RWPE2 (cell line): ENCODE measurements around the gene PPP1R16B.

Experiments
- ATAC-seq: fragments of 200-7000 bp; cut with Tn5 transposase; 3 replicates; pipeline ENCODE4 v1.9.1; 2021; ENCODE audit warnings: low read depth
- DNase-seq: peaks from one replicate; pipeline ENCODE4 v3.0.0-alpha.2; 2020; ENCODE audit warnings: low spot score
- H3K27ac ChIP-seq: fragments of 450-650 bp; 2 replicates; pipeline ENCODE4 v1.5.1; 2017; ENCODE audit warnings: mild to moderate bottlenecking; ENCODE audit not compliant: poor library complexity, severe bottlenecking
- H3K27me3 ChIP-seq: fragments of 250-450 bp; sonication (Bioruptor Pico); 2 replicates; pipeline ENCODE4 v1.5.1; 2021; ENCODE audit warnings: mild to moderate bottlenecking, moderate library complexity; ENCODE audit not compliant: insufficient read depth, poor library complexity, severe bottlenecking
- H3K36me3 ChIP-seq: fragments of 250-450 bp; sonication (Bioruptor Pico); 2 replicates; pipeline ENCODE4 v1.5.1; 2020; ENCODE audit warnings: low read depth, mild to moderate bottlenecking, moderate library complexity
- H3K4me1 ChIP-seq: fragments of 250-450 bp; sonication (Bioruptor Pico); 2 replicates; pipeline ENCODE4 v1.5.1; 2021; ENCODE audit warnings: mild to moderate bottlenecking, moderate library complexity; ENCODE audit not compliant: insufficient read depth, poor library complexity, severe bottlenecking
- H3K4me3 ChIP-seq: fragments of 250-450 bp; sonication (Bioruptor Pico); 2 replicates; pipeline ENCODE4 v1.5.1; 2021; ENCODE audit warnings: mild to moderate bottlenecking, moderate library complexity; ENCODE audit not compliant: severe bottlenecking
- H3K9me3 ChIP-seq: fragments of 250-450 bp; sonication (Bioruptor Pico); 2 replicates; pipeline ENCODE4 v1.5.1; 2021; ENCODE audit warnings: mild to moderate bottlenecking, moderate library complexity; ENCODE audit not compliant: severe bottlenecking
- TF ChIP-seq, protein P1 (sequence below): fragments of 450-650 bp; IDR thresholded peaks from one replicate; pipeline ENCODE4 v1.5.1; 2017; ENCODE audit warnings: mild to moderate bottlenecking, moderate library complexity; ENCODE audit not compliant: poor library complexity, severe bottlenecking

PPP1R16B gene

DNA sequence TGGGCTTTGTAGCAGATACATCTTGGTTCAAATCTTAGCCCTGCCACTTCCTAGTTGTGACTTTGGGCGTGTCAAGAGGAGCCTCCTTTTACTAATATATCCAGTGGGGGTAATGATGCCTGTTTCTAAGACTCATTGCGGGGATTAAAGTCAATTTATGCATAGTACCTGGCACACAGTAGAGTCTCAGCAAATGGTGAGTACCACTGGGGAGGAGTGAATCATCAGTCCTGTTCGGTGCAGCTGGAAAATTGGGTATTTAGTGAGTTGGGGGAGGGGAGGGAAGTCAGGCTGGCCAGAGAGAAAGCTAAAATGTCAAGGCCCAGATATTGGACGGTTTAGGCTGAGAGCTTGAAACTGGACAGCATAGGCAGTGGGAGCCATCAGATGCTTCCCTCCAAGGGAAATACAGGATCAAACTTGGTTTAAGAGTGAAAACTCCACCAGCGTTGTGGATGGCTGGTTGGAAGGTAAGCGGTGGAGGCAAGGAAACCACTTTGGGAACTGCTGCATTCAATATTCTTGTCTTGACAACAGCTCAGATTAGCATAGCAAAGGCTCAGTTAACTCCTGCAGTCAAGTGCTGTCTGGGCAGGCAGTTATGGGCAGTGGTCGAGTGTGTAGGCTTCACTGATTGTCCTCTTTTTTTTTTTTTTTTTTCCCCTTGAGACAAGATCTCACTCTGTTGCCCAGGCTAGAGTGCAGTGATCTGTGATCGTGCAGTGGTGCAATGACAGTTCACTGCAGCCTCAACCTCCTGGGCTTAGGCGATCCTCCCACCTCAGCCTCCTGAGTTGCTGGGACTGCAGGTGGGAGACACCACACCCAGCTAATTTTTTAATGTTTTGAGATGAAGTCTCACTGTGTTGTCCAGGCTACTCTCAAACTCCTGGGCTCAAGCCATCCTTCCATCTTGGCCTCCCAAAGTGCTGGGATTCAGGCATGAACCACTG lies 12.9 kb downstream of the PPP1R16B start:
- Histone ChIP-seq H3K4me3 (no peak overlapping the region), H3K27ac (no peak overlapping the region), H3K4me1 (no peaks in the 10 kb centered on the region), H3K9me3 (no peaks in the 10 kb centered on the region), H3K36me3 (no peaks in the 10 kb centered on the region), H3K27me3 (peaks cover 10% of the 10 kb centered on the region)
- no peak for ATAC-seq
- TF ChIP-seq, protein P1, sequence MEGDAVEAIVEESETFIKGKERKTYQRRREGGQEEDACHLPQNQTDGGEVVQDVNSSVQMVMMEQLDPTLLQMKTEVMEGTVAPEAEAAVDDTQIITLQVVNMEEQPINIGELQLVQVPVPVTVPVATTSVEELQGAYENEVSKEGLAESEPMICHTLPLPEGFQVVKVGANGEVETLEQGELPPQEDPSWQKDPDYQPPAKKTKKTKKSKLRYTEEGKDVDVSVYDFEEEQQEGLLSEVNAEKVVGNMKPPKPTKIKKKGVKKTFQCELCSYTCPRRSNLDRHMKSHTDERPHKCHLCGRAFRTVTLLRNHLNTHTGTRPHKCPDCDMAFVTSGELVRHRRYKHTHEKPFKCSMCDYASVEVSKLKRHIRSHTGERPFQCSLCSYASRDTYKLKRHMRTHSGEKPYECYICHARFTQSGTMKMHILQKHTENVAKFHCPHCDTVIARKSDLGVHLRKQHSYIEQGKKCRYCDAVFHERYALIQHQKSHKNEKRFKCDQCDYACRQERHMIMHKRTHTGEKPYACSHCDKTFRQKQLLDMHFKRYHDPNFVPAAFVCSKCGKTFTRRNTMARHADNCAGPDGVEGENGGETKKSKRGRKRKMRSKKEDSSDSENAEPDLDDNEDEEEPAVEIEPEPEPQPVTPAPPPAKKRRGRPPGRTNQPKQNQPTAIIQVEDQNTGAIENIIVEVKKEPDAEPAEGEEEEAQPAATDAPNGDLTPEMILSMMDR, result no peak
- peak; percentile 41 for DNase-seq

DNA sequence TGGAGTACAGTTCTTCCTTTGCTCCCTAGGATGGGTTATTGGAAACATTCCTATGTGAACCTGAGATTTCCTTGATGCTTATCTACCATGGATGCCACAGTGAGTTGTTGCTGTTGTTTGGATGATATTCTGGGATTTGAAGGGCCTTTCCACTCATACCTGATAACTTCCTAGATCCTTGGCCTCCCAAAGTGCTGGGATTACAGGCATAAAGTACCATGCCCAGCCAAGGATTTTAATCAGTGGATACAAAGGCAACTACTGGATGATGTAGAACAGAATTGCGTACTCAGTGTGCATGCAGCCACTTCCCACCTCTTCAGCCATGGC lies 20.0 kb downstream of the PPP1R16B start:
- no peak for DNase-seq
- H3K27me3 ChIP-seq, result peaks cover 8% of the 10 kb centered on the region
- ATAC-seq, result no peak; the same call in 2 of the 3 replicates
- no peaks in the 10 kb centered on the region for H3K9me3 ChIP-seq
- TF ChIP-seq, protein P1, result no peak
- peaks cover 11% of the 10 kb centered on the region for H3K4me1 ChIP-seq
- H3K36me3 ChIP-seq, result no peaks in the 10 kb centered on the region
- H3K27ac ChIP-seq, result no peak overlapping the region
- H3K4me3 ChIP-seq, result no peak overlapping the region

DNA sequence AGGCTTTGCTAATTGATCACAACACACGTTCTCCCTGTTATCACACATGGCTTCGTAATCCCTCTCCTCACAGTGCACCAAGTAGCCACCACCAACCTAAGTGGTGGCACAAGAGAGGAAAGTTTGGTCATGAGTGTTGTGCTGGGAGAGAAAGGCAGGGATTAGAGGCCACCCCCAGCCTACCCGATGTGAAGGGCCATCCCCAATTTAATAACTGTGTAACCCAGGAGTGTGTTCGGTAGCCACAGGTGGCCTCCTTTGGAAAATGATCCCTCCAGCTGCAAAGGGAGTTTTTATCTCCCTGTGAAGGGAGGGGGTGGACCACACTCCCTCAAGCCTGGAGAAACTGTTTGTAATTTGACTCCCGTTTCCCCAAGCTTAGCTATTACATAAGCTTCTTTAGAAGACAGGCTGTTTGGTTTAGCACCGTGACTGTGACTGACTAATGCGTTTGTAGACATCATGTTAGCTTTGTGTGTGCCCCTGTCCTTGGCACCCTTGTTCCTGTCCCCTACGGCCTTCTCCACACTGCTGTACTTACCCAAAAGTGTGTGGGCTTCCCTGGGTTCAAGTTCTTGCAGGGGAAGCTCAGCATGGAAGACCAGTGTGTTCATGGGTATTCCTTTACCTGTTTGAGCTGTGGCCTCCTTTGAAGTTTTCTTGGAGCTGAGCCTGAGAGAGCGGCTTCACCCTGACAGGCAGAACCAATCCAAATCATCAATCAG lies 20.6 kb downstream of the PPP1R16B start:
- Histone ChIP-seq H3K4me1 (peaks cover 11% of the 10 kb centered on the region), H3K9me3 (no peaks in the 10 kb centered on the region), H3K27ac (no peak overlapping the region), H3K4me3 (no peak overlapping the region), H3K27me3 (peaks cover 8% of the 10 kb centered on the region), H3K36me3 (no peaks in the 10 kb centered on the region)
- DNase-seq (no peak), ATAC-seq (peak; percentile 96)
- TF ChIP-seq, protein P1, result no peak

DNA sequence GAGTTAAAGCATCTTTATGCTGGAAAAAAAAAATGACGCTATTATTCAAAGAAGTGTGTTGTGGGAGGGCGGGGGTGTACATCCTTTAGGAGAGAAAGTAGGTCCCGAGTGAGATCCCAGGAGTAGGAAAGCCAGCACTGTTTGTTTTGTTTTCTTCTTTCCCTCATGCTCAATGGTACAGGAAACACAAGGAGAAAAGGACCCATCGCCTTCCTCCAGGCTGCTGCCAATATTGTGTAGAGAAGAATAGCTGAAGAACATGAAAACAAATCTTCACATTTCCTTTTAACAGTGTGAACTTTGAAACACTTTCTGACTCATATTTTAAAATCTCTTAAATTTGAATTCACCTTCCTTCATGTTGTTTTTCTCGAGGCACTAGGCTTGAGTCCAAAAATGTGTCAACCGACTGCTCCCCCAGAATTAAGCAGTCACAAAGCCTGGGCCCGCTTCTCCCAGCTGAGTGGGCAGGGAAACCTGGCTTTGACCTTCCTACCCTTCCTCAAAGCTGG lies 22.3 kb downstream of the PPP1R16B start:
- Histone ChIP-seq H3K27ac (no peak overlapping the region), H3K4me3 (no peak overlapping the region), H3K36me3 (no peaks in the 10 kb centered on the region), H3K27me3 (peaks cover 8% of the 10 kb centered on the region), H3K9me3 (no peaks in the 10 kb centered on the region), H3K4me1 (peaks cover 11% of the 10 kb centered on the region)
- DNase-seq (no peak), ATAC-seq (no peak)
- TF ChIP-seq, protein P1, result no peak
